H9 (cell line): ENCODE measurements around the gene LPO. TPM values are rescaled to one million over a fixed set of nuclear protein-coding genes. Genes with fewer than 3 reads are reported as not detected.

Experiments
- DNase-seq: peaks from one replicate; pipeline ENCODE4 v3.0.0-alpha.2; 2017
- H2AFZ ChIP-seq: one replicate; pipeline ENCODE4 v1.6.1; 2013; ENCODE audit warnings: mild to moderate bottlenecking, low read length, control low read depth, moderate library complexity
- H2AK5ac ChIP-seq: 2 replicates; pipeline ENCODE4 v1.6.1; 2013; ENCODE audit warnings: low read length, control low read depth, mixed read lengths; ENCODE audit not compliant: insufficient read length
- H2BK120ac ChIP-seq: one replicate; pipeline ENCODE4 v1.6.1; 2013; ENCODE audit warnings: low read depth, mild to moderate bottlenecking, low read length, control low read depth, inconsistent platforms; ENCODE audit not compliant: poor library complexity, severe bottlenecking
- H2BK12ac ChIP-seq: 2 replicates; pipeline ENCODE4 v1.6.1; 2013; ENCODE audit warnings: low read length, control low read depth, mixed read lengths, low read depth; ENCODE audit not compliant: insufficient read length
- H2BK15ac ChIP-seq: 2 replicates; pipeline ENCODE4 v1.6.1; 2013; ENCODE audit warnings: low read depth, low read length, control low read depth
- H2BK20ac ChIP-seq: one replicate; pipeline ENCODE4 v1.6.1; 2013; ENCODE audit warnings: low read depth, mild to moderate bottlenecking, low read length, control low read depth, inconsistent platforms; ENCODE audit not compliant: poor library complexity, severe bottlenecking
- H2BK5ac ChIP-seq: 2 replicates; pipeline ENCODE4 v1.6.1; 2013; ENCODE audit warnings: low read length, control low read depth, mixed read lengths; ENCODE audit not compliant: insufficient read length
- H3K14ac ChIP-seq: 2 replicates; pipeline ENCODE4 v1.6.1; 2013; ENCODE audit warnings: low read length, control low read depth; ENCODE audit not compliant: insufficient read depth
- H3K18ac ChIP-seq: 2 replicates; pipeline ENCODE4 v1.6.1; 2013; ENCODE audit warnings: low read depth, mild to moderate bottlenecking, mixed read lengths, low read length, control low read depth; ENCODE audit not compliant: insufficient read length
- H3K23ac ChIP-seq: 2 replicates; pipeline ENCODE4 v1.6.1; 2013; ENCODE audit warnings: low read length, control low read depth, mixed read lengths, low read depth; ENCODE audit not compliant: insufficient read length
- H3K23me2 ChIP-seq: 2 replicates; pipeline ENCODE4 v1.6.1; 2013; ENCODE audit warnings: low read depth, mild to moderate bottlenecking, mixed read lengths, low read length, control low read depth; ENCODE audit not compliant: insufficient read length, poor library complexity, severe bottlenecking
- H3K27ac ChIP-seq: 2 replicates; pipeline ENCODE4 v1.5.1; 2013; ENCODE audit warnings: low read length, control low read depth, mixed read lengths, low read depth; ENCODE audit not compliant: insufficient read length
- H3K27me3 ChIP-seq: 2 replicates; pipeline ENCODE4 v1.6.1; 2013; ENCODE audit warnings: low read length, control low read depth, inconsistent platforms; ENCODE audit not compliant: insufficient read depth
- H3K4ac ChIP-seq: 2 replicates; pipeline ENCODE4 v1.6.1; 2013; ENCODE audit warnings: low read depth, mild to moderate bottlenecking, control low read depth, inconsistent platforms, low read length, moderate library complexity
- H3K4me1 ChIP-seq: 2 replicates; pipeline ENCODE4 v1.6.1; 2013; ENCODE audit warnings: low read length, control low read depth, inconsistent platforms; ENCODE audit not compliant: insufficient read depth
- H3K4me2 ChIP-seq: 2 replicates; pipeline ENCODE4 v1.6.1; 2013; ENCODE audit warnings: low read length, control low read depth, mixed read lengths; ENCODE audit not compliant: insufficient read length, insufficient read depth
- H3K56ac ChIP-seq: 2 replicates; pipeline ENCODE4 v1.6.1; 2013; ENCODE audit warnings: low read depth, mild to moderate bottlenecking, mixed read lengths, low read length, control low read depth; ENCODE audit not compliant: insufficient read length
- H3K79me1 ChIP-seq: 2 replicates; pipeline ENCODE4 v1.6.1; 2013; ENCODE audit warnings: low read depth, mild to moderate bottlenecking, moderate library complexity, low read length, control low read depth, inconsistent platforms; ENCODE audit not compliant: insufficient read depth, poor library complexity, severe bottlenecking
- H3K79me2 ChIP-seq: 2 replicates; pipeline ENCODE4 v1.6.1; 2013; ENCODE audit warnings: low read length, control low read depth, inconsistent platforms; ENCODE audit not compliant: insufficient read depth
- H3K9ac ChIP-seq: 2 replicates; pipeline ENCODE4 v1.6.1; 2013; ENCODE audit warnings: low read length, control low read depth, mixed read lengths; ENCODE audit not compliant: insufficient read length; ENCODE audit errors: extremely low read depth
- H3K9me3 ChIP-seq: one replicate; pipeline ENCODE4 v1.6.1; 2013; ENCODE audit warnings: low read depth, low read length, inconsistent platforms; ENCODE audit not compliant: control insufficient read depth
- H3T11ph ChIP-seq: one replicate; pipeline ENCODE4 v1.6.1; 2013; ENCODE audit warnings: mild to moderate bottlenecking, low read length, control low read depth, inconsistent platforms
- H4K20me1 ChIP-seq: one replicate; pipeline ENCODE4 v1.6.1; 2013; ENCODE audit not compliant: control insufficient read depth, insufficient read length, insufficient read depth
- H4K5ac ChIP-seq: 2 replicates; pipeline ENCODE4 v1.6.1; 2013; ENCODE audit warnings: low read depth, mild to moderate bottlenecking, mixed read lengths, low read length, control low read depth; ENCODE audit not compliant: insufficient read length
- H4K8ac ChIP-seq: replicated peaks from 2 replicates; pipeline ENCODE4 v1.6.1; 2013; ENCODE audit warnings: low read length, control low read depth, mixed read lengths, low read depth; ENCODE audit not compliant: insufficient read length
- H4K91ac ChIP-seq: 2 replicates; pipeline ENCODE4 v1.6.1; 2013; ENCODE audit warnings: low read depth, mild to moderate bottlenecking, moderate library complexity, mixed read lengths, low read length, control low read depth; ENCODE audit not compliant: insufficient read length
- H3K27ac Mint-ChIP-seq, 3 experiments: 2 replicates in 2 of 3; 3 replicates in 1 of 3; pipeline ENCODE4 v1.8.0; 2020 to 2021; ENCODE audit warnings: mixed read lengths in 3 of 3, mild to moderate bottlenecking in 1 of 3, moderate library complexity in 1 of 3
- H3K27me3 Mint-ChIP-seq: 2 replicates; pipeline ENCODE4 v1.8.0; 2021; ENCODE audit warnings: low read depth, mild to moderate bottlenecking, moderate library complexity, mixed read lengths
- H3K36me3 Mint-ChIP-seq, 3 experiments: 2 replicates in 2 of 3; 3 replicates in 1 of 3; pipeline ENCODE4 v1.8.0; 2020 to 2021; ENCODE audit warnings: low read depth in 3 of 3, mixed read lengths in 3 of 3; ENCODE audit not compliant: insufficient read depth in 1 of 3
- H3K4me1 Mint-ChIP-seq, 2 experiments: 2 replicates each; pipeline ENCODE4 v1.8.0; 2020; ENCODE audit warnings: mixed read lengths in 2 of 2
- H3K4me3 Mint-ChIP-seq, 2 experiments: 2 replicates in 1 of 2; 3 replicates in 1 of 2; pipeline ENCODE4 v1.8.0; 2020 to 2021; ENCODE audit warnings: mild to moderate bottlenecking in 2 of 2, mixed read lengths in 2 of 2, moderate library complexity in 1 of 2
- H3K9me3 Mint-ChIP-seq, 2 experiments: 2 replicates in 1 of 2; 3 replicates in 1 of 2; pipeline ENCODE4 v1.8.0; 2020; ENCODE audit warnings: mild to moderate bottlenecking in 2 of 2, mixed read lengths in 2 of 2, moderate library complexity in 1 of 2
- WGBS: extraction: QIAGEN DNeasy Blood & Tissue Kit; methylation state at CpG from one replicate; pipeline ENCODE4 v1.1.7; 2013; ENCODE audit warnings: missing lambda C conversion rate, low lambda C conversion rate, mixed read lengths; ENCODE audit not compliant: insufficient read length; ENCODE audit errors: extremely low coverage; 5-methylcytosine and 5-hydroxymethylcytosine counted together
- total RNA-seq: library from RNA; stranded (reverse); gene quantifications from 2 replicates; pipeline ENCODE4 v1.2.1, GENCODE V29; 2021
- TF ChIP-seq, protein P1 (sequence below): fragments of 200-600 bp; sonication (generic); conservative IDR thresholded peaks from 3 replicates; pipeline ENCODE4 v1.8.0; 2021; ENCODE audit warnings: antibody characterized with exemption, mild to moderate bottlenecking

The LPO gene
- total RNA-seq, 1 experiment from 2014 or later, result 0.17 TPM

DNA sequence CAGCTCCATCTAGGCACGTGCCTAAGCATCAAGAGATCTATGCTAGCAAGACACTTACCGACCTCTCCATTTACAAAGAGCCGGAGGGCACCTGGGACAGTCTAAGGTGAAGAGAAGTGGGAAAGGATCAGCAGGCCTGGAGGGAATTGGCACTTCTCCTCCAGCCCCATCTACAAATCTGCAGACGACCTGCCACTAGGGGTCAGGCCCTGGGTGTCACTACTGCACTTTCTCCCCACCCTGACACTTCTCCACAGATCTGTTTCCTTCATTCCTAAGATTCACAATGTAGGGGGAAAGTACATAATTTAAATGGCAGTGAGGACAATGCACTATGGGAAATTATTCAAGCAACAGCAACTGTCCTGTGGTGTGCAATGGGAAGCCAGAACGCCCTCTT, 27.5 kb upstream of the LPO start:
- no peak overlapping the region for H3K14ac ChIP-seq
- Mint-ChIP-seq H3K36me3 (peaks cover 9 to 49% (median 44%) of the 10 kb centered on the region in 3 experiments; a peak in 6 of 7 replicates), H3K27ac (no peak overlapping the region), H3K9me3 (no peaks in the 10 kb centered on the region), H3K4me1 (no peaks in the 10 kb centered on the region), H3K4me3 (no peak overlapping the region), H3K27me3 (no peaks in the 10 kb centered on the region)
- no peak overlapping the region for H2BK15ac ChIP-seq
- H3K27me3 ChIP-seq, result no peaks in the 10 kb centered on the region
- no peak overlapping the region for H3K4ac ChIP-seq
- H3K4me1 ChIP-seq, result no peaks in the 10 kb centered on the region
- no peaks in the 10 kb centered on the region for H3K23me2 ChIP-seq
- H2AFZ ChIP-seq, result no peak overlapping the region
- no peaks in the 10 kb centered on the region for H3K9me3 ChIP-seq
- no peak overlapping the region for H2AK5ac ChIP-seq
- H3K27ac ChIP-seq, result no peak overlapping the region
- H3K79me1 ChIP-seq, result no peaks in the 10 kb centered on the region
- H3K23ac ChIP-seq, result no peak overlapping the region
- H3K4me2 ChIP-seq, result no peak overlapping the region
- TF ChIP-seq, protein P1, sequence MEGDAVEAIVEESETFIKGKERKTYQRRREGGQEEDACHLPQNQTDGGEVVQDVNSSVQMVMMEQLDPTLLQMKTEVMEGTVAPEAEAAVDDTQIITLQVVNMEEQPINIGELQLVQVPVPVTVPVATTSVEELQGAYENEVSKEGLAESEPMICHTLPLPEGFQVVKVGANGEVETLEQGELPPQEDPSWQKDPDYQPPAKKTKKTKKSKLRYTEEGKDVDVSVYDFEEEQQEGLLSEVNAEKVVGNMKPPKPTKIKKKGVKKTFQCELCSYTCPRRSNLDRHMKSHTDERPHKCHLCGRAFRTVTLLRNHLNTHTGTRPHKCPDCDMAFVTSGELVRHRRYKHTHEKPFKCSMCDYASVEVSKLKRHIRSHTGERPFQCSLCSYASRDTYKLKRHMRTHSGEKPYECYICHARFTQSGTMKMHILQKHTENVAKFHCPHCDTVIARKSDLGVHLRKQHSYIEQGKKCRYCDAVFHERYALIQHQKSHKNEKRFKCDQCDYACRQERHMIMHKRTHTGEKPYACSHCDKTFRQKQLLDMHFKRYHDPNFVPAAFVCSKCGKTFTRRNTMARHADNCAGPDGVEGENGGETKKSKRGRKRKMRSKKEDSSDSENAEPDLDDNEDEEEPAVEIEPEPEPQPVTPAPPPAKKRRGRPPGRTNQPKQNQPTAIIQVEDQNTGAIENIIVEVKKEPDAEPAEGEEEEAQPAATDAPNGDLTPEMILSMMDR, result peak; percentile 56
- no peak overlapping the region for H4K5ac ChIP-seq
- no peak overlapping the region for H3K18ac ChIP-seq
- H3T11ph ChIP-seq, result no peak overlapping the region
- H2BK5ac ChIP-seq, result no peak overlapping the region
- H3K9ac ChIP-seq, result no peak overlapping the region
- DNase-seq, result no peak
- H4K20me1 ChIP-seq, result no peaks in the 10 kb centered on the region
- no peak overlapping the region for H2BK120ac ChIP-seq
- no peak overlapping the region for H2BK12ac ChIP-seq
- H4K91ac ChIP-seq, result no peak overlapping the region
- no peak overlapping the region for H3K56ac ChIP-seq
- H4K8ac ChIP-seq, result no peak overlapping the region
- WGBS, result no CpG with 5 or more reads among the region's 5 CpGs
- no peaks in the 10 kb centered on the region for H3K79me2 ChIP-seq
- H2BK20ac ChIP-seq, result no peak overlapping the region
